Measurements from ENCODE around the gene FGF22. TPM values are rescaled to one million over a fixed set of nuclear protein-coding genes. Genes with fewer than 3 reads are reported as not detected.

The FGF22 gene
- total and polyA plus RNA-seq, 10 of the 15 experiments (the other 5 are each of a cell fraction or from before 2014, with no cell fraction given) = 0.05 TPM; not detected in 9

- CTCF ChIA-PET = no interaction called here
- WGBS (ENCODE audit: insufficient coverage, insufficient replicate concordance, low lambda C conversion rate, missing lambda C conversion rate) = 19% methylated on average over 24 of the region's 41 CpGs
These were observed 49.0 kb upstream of the FGF22 start for GRCh38 chr19:590750-591098.

More at GRCh38 chr19:590750-591098, 49.0 kb upstream of the FGF22 start:
- no peak for ATAC-seq
- SMC1A ChIA-PET (ENCODE audit: uncharacterized antibody, unreplicated experiment) = no interaction called here
- no peak for FAIRE-seq
- H2AFZ ChIP-seq (ENCODE audit: control insufficient read depth, low read depth, low read length) = no peak overlapping the region
- no peak overlapping the region for H3K9ac ChIP-seq (ENCODE audit: control insufficient read depth, insufficient read depth, low read length)
- no peak overlapping the region for H3K27ac ChIP-seq (ENCODE audit: control insufficient read depth, insufficient read depth)
- H3K9me3 ChIP-seq (replicated peaks; ENCODE audit: control insufficient read depth, insufficient read depth, low read length) = no peaks in the 10 kb centered on the region
- POLR2A ChIA-PET = no interaction called here
- TF ChIP-seq IRF5 (IDR thresholded peaks at IDR 0.05; ENCODE audit: borderline replicate concordance) = no peak
- TF ChIP-seq REST (IDR thresholded peaks at IDR 0.05; ENCODE audit: low read depth, low read length) = no peak
- no peak for TF ChIP-seq CBFB (IDR thresholded peaks at IDR 0.05; ENCODE audit: low read depth)
- TF ChIP-seq ZNF217 (IDR thresholded peaks at IDR 0.05) = no peak
- TF ChIP-seq WRNIP1 (IDR thresholded peaks at IDR 0.05; ENCODE audit: borderline replicate concordance, low read depth, low read length) = no peak
- TF ChIP-seq KAT2A (conservative IDR thresholded peaks at IDR 0.05; ENCODE audit: control insufficient read depth, low read depth, low read length) = no peak
- no peak for TF ChIP-seq ATF2 (IDR thresholded peaks at IDR 0.05; ENCODE audit: low read length)
- TF ChIP-seq NRF1 (conservative IDR thresholded peaks at IDR 0.05; ENCODE audit: low read depth, low read length) = no peak
- TF ChIP-seq NFYB (IDR thresholded peaks at IDR 0.05; ENCODE audit: insufficient read depth, low read depth, low read length) = no peak
- TF ChIP-seq NR2C1 (IDR thresholded peaks at IDR 0.05) = no peak
- RAD21 ChIA-PET (ENCODE audit: unreplicated experiment) = no interaction called here
- intact Hi-C loops (cut with micrococcal nuclease; ENCODE audit: unreplicated experiment) (no loop called here), in situ Hi-C loops (cut with MboI) (no loop called here)
- H3K4me2 ChIP-seq (ENCODE audit: control insufficient read depth, insufficient read depth) = no peak overlapping the region
- no peak for DNase-seq (ENCODE audit: low read depth, low spot score)
- no peaks in the 10 kb centered on the region for H3K79me2 ChIP-seq (ENCODE audit: control insufficient read depth, insufficient read depth, low read length)
- no peaks in the 10 kb centered on the region for H4K20me1 ChIP-seq (ENCODE audit: control insufficient read depth, insufficient read depth)
- no peak overlapping the region for H3K4me3 ChIP-seq
- no peaks in the 10 kb centered on the region for H3K36me3 ChIP-seq (ENCODE audit: control insufficient read depth in 2 of 2, insufficient read depth in 2 of 2, low read length in 1 of 2)
- peaks cover 4 to 9% of the 10 kb centered on the region in 2 experiments for H3K27me3 ChIP-seq (replicated peaks in 1 of 2; ENCODE audit: control insufficient read depth in 2 of 2, insufficient read depth in 2 of 2, low read length in 1 of 2)
- H3K4me1 ChIP-seq (ENCODE audit: control insufficient read depth, insufficient read depth, low read length) = no peaks in the 10 kb centered on the region
- no TSS peak for BruUV-seq (replicated peaks)

All from GM12878 (cell line).